Measurements from ENCODE around the gene RAD54L.
"Not testable (repeated sequence)": the region's sequence is repeated elsewhere in the genome, so short reads cannot be mapped to it uniquely, and the experiment has no call there.

The RAD54L gene

GRCh38 chr1:46317323-46317722, 69.8 kb downstream of the RAD54L start:
- in situ Hi-C loops (cut with HindIII; ENCODE audit: low sequenced_read_pairs), result no loop called here

GRCh38 chr1:46319301-46319700, 71.7 kb downstream of the RAD54L start:
- in situ Hi-C loops (cut with HindIII; ENCODE audit: low sequenced_read_pairs), result not testable (repeated sequence)

- in situ Hi-C loops (cut with HindIII; ENCODE audit: low sequenced_read_pairs), result not testable (repeated sequence)
These were observed 72.7 kb downstream of the RAD54L start for GRCh38 chr1:46319960-46320914.

GRCh38 chr1:46322191-46322590, 74.6 kb downstream of the RAD54L start:
- in situ Hi-C loops (cut with HindIII; ENCODE audit: low sequenced_read_pairs), result not testable (repeated sequence)

GRCh38 chr1:46325285-46326076, 77.9 kb downstream of the RAD54L start:
- in situ Hi-C loops (cut with HindIII; ENCODE audit: low sequenced_read_pairs), result not testable (repeated sequence)

All from DLD1 (cell line).